GM21576 (cell line): ENCODE measurements around the gene NOXO1.
"Not testable (repeated sequence)": the region's sequence is repeated elsewhere in the genome, so short reads cannot be mapped to it uniquely, and the experiment has no call there.

Source experiments
- ATAC-seq: cut with Tn5 transposase; IDR thresholded peaks from one replicate; pipeline ENCODE4 v1.9.1; 2021; ENCODE audit warnings: mild to moderate bottlenecking, moderate library complexity; ENCODE audit not compliant: unreplicated experiment

NOXO1 gene

DNA sequence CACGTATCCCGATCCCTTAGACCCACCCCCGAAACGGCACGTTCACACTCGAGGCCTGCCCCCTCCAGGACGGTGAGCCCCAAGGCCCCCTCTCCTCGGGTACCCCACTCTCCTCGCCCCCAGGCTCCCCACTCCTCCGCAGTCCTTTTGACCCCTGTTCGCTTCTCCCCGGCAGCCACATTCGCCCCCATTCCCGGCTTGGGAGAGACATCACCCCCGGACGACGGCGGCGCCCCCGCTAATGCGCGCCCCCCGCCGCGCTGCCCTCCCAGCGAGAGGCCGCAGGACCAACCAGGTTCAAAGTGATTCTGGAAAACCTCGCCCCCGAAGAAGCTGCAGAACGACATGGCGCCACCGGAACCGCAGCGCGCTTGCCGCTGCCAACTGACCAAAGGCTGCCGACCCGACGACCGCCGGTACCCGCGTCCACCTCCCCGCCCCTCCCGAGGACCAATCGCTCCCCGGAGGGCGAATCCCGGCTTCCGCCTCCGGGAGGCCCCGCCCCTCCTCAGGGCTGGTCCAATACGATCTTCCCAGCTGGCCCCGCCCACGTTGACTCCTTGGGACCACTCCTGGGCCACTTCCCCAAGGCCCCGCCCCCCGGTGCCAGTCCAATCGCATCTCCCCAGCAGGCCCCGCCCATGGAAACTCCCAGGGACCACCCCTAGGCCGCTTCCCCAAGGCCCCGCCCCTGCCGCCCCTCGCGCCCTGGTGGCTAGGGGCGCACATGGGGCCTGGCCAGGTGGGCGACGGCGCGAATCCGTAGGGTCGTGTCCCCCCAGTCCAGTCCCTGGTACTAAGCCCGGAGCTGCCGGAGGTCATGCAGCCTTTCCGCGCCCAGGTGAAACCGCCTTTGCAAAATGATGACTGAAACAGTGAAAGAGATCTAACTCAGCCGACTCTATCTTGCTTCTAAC, 38.2 kb downstream of the NOXO1 start, which contains the start of gene MSRB1:
MSRB1 (minus strand) TSS at position 390 of the 917 bp plus-strand sequence; CDS start at position 347, 43 bp downstream.
- peak; percentile 83 for ATAC-seq

DNA sequence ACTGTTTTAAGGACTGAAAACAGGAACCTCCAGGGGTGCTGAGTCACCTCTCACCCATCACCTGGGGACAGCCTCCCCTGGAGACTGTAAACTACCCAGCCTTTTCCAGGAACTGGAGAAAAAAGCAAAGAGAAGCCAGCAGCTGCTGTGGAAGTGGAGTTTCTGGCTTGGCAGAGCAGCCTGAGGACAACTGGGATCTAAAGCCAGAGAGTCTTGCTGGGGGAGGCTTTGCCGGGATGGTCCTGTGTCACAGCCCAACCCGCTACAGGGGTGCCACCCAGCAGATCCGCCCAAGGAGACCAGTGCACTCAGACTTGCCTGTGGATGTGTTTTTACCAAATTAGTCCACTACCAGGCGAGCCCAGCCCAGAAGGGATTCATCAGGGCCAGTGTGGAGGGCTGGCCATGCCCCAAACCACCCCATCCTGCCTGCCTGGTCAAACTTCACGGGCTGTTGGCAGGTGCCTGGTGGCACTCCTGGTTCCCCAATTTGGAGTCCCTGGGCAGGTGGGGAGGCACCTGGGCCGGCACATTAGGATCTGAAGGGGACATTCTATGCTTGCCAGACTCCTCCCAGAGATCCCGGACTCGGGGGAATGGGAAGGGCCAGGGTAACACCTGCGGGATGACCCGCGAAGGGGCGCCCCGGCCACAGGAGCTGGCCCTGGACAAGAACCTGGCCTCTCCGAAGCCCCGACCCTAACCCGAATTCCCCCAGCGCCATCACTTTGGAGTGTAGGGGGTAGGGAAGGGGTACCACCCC, 39.0 kb downstream of the NOXO1 start:
- ATAC-seq: no peak

DNA sequence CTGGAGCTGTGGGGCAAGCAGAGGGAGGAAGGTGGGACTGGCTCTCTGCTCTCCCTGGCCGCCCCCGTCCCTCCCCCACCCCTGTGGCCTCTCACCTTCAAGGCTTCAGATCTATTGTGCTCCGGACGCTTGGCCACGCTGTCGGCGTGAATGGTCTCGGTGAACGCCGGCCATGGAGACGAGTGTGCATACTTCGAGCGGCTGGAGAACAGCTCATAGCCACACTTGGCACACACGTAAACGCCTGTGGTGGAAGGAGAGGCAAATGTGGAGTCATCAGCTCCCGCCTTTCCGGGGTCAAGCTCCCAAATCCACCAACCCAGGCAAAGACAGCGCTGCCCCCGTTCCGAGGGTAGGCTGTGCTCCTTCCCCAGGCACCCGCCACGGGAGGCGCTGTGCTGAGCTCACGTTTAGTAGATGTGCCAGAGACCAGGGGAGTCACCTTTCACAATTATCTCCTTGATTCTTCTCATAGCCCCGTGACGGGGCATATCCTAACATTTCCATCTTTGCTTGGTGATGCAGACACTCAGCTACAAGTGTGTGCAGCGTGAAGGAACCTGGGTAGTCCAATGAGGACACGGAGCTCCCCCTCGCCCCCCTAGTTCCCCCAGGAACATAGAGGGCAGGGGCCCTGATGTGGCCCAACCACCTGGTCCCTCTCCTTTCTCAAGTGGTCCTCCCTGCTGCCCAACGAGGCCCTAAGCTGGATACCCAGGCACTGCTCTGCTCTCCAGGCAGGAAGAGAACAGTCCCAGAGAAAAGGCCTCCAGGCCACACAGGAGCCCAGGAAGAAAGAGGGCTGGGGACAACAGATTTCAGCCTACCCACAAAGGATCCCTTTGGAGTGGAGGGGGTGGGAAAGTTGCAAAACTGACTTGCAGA, 39.9 kb downstream of the NOXO1 start:
- no peak for ATAC-seq

DNA sequence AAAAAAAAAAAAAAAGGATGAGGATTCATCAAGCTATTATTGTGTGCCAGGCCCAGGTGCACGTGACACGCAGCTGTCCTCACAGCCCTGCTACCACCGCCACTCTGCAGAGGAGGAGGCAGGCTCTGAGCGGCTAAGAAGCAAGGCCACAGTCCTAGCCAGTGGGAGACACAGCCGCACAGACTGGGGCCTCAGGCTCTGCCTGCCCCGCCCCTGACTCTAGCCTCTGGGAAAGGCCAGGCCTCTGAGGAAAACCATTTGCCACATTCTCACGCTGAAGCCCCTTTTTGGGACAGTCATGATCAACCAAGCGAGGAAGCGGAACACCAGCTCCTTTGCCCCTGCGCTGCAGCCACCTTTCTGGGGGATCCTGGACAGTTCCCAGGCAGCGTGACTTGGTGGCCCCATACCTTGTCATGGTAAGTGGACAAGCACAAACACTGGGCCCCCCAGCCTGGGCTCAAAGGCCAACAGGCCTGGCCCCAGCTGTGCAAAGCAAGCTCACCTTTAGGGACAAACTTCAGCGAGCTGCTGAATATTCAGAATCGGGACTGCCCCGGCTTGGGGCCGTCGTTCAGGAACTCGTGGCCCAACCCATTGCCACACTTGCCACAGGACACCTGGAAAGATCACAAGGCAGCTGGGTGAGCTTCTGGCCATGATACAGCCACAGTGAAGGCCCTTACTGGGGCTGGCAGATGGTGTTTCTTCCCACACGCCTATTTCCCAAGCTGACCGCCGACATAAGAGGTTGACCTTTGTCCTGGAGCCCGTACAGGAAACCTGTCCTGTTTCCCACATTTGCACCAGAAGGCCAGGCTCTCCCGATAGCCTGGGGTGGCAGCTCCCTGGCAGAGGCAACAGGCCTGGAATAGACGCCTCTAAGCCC, 40.8 kb downstream of the NOXO1 start:
- no peak for ATAC-seq

DNA sequence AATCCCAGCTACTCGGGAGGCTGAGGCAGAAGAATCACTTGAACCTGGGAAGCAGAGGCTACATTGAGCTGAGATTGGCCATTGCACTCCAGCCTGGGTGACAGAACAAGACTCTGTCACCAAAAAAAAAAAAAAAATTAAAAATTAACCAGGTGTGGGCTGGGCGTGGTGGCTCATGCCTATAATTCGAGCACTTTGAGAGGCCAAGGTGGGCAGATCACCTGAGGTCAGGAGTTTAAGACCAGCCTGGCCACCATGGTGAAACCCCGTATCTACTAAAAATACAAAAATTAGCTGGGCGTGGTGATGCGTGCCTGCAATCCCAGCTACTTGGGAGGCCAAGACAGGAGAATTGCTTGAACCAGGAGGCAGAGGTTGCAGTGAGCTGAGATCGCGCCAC, 41.4 kb downstream of the NOXO1 start:
- ATAC-seq: not testable (repeated sequence)

DNA sequence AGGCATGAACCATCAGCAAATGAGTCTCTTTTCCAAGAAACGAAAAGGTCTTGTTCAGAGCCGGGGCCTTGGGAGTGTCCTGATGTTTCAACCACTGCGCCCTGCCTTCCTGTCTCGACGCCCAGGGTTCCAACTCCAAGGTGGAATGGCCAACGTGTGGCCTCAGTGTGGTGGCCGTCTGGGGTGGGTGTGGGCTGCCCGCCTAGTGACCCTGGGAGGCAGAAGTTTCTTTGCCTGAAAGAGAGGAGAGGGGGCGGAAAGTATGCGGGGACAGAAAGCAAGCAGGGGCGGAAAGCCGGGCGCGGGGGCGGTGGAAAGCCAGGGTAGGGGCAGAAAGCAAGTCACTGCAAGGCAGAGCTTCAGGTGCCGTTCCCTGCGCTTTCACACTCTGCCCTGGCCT, 42.4 kb downstream of the NOXO1 start:
- no peak for ATAC-seq

DNA sequence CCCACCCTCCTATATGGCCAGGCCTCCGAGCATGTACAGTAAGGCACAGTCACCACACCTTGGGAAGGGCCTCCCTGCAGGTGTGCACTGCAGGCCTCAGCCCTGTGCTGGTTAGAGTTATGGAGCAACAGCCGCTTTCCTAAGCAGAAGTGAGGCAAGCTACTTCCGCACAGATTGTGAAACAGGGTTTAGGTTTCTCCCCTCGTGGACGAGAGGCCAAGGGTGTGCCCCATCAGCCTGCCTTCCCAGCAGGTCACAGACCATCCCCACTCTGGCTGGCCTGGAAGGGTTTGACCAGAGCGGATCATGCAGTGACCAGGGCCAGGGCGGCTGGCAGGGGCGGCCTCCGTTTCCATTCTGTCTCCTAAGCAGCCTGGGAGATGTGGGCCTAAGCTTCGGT, 43.0 kb downstream of the NOXO1 start:
- no peak for ATAC-seq

DNA sequence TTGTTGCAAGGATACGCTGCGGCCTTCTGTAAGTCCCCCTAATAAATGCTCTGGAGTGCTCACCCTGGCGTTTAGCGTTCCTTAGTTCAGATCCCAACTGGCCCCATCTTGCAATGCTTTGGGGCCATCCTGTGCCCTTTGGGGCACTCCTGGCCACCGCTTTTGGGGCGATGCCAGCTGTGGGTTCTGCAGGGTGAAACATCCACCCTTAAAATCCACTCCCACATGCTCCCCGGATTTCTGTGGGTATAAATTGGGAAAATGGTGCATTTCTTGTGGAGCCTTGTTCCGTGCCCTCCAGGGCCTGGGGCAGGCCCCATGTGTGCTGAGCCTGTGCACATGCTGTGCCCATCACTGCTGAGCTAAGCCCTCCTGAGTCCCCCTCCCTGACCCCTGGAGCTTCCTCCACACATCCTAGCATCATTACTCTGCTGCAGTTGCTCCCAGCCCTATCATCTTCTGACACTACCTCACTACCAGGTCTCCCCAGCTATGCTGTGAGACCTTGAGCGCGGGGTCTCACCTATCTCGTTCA, 44.3 kb downstream of the NOXO1 start:
- ATAC-seq: no peak

DNA sequence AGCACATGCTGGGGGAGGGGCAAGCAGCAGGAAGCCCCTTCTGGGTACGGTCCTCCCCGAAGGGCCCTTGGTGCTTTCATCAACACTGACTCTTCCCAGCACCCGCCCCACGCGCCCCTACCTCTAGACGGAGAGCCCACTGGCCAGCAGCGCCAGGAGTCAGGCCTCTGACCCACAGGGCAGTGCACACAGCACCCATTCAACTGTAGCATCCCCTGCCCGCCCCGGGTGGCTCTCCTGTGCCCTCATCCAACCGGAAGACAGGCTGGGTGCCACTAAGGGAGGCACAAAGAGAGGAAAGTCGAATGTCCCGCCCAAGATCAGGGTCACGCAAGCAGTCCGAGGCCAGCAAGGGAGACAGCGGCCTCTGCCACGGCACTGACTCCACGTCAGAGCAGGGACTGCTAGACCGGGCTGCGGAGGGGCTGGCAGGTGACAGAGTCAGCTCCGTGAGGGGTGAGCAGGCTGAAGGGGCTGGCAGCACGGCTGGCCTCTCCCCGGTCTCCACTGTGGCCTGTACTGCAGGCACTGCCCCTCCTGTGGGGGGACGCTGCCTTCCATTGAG, 48.1 kb downstream of the NOXO1 start:
- no peak for ATAC-seq

DNA sequence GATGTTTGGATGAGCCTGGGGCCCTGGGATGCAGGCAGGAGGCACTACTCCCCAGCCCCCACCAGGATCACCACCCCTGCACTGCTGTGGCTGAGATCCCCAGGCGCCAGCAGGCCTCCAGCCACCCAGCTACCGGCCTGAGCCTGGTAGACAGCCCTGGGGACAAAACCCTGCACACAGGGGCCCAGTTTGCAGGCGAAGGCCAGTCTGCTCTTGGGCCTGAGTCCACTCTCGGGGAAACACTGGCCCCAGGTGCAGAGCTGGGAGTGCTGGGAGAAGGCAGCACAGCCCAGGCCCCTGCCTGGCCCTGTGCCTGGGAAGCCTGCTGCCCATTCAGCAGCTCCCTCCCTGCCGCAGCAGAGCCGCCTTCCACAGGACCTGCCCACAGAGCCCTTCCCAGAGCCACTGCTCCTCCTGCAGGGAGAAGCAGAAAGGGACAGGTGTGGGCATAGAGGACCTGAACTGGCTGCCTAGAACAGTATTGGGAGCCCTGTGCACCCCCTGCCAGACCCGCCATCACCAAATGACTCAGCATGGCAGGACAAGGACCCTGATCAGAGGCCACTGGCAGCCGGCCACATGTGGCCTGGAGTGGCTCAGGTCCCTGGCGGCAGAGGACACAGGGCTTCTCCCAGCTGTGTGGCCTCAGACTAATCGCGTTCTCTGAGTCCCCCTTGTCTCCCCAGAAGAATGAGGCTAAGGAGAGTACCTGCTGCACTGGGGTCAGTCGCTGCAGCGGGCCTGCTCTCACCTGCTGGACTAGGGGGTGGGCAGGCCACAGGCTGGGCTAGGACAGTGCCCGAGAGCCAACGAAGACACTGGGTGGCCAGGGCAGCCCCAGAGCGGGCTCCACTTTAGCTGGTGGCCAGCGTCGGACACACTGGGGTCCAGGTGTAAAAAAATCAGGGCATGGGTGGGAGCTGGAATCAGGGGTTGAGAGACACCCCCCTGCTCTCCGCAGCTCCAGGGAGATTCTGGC, 48.9 kb downstream of the NOXO1 start:
- ATAC-seq: no peak

DNA sequence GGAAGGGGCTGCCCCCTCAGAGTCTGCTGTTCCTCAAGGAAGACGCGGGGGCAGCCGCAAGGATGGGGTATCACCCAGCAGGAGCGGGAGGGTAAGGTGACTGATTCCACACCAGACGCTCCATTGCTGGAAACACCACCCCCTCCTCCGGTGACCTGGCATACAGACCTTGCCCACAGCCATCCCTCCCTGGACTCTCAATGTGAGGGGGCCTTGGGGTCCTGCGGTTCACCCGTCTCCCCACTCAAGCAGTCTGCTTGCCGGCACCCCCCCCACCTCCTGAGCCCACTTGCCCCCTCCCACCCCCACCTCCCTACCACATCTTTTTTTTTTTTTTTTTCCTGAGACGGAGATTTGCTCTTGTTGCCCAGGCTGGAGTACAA, 50.9 kb downstream of the NOXO1 start:
- no peak for ATAC-seq

DNA sequence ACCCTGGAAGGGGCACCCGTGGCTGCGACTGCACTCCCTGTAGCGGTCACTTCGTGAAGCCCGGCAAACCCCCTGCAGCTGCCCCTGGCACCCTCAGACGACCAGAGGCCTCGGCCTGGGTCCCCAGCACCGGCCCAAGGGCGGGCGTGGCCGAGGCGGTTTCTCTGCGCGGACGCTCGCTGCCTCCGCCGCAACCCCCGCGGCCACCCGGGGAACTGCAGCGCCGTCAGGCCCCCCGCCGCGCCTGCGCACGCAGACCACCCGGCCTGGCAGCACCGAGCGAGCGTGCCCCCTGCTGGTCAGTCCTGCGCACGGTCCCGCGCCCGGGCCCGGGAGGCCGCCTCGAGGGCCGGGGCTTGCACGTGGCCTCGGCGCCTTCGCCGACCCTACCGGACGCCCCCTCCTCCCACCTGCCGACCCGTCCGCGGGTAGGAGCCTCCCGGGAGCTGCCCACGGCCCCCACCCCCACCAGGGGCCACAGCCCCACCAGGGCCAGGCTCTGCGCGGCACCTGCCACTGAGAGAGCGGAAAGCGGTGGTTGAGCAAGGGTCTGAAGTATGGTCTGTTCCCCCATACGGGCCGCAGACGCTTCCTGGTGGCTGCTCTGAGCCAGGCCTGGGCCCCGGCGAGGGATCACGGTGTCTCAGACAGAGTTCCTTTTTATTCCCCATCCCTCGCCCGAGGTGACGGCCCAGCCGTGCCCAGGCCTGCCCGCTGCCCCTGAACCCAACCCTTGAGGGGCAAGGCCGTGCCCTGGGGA, 51.5 kb downstream of the NOXO1 start:
- peak; percentile 83 for ATAC-seq

DNA sequence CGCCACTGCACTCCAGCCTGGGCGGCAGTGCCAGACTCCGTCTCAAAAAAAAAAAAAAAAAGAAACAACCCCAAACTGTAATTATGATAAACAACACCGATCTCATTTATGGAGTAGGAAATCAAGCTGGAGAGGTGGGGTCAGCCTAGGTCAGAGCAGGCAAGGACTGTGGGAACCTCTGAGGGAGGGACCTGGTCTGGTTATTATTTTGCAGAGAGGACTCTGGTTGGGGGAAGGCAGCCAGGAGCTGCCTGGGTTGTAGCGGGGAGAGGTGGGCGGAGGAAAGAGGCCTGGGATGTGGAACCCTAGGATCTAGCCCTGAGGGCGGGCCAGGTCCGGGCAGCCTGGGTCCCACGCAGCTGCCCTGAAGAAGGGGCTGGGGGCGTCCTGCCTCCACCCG, 52.2 kb downstream of the NOXO1 start:
- no peak for ATAC-seq
